Fibroblast of peridontal ligament (primary cell): ENCODE data around the gene MXD4.
"Not testable (repeated sequence)": the region's sequence is repeated elsewhere in the genome, so short reads cannot be mapped to it uniquely, and the experiment has no call there.

Source experiments
- DNase-seq: peaks from one replicate; pipeline ENCODE4 v3.0.0-alpha.2; 2010; ENCODE audit errors: extremely low read depth

The MXD4 gene

GRCh38 chr4:2219233-2219760, 42.6 kb downstream of the MXD4 start:
- no peak for DNase-seq

DNA sequence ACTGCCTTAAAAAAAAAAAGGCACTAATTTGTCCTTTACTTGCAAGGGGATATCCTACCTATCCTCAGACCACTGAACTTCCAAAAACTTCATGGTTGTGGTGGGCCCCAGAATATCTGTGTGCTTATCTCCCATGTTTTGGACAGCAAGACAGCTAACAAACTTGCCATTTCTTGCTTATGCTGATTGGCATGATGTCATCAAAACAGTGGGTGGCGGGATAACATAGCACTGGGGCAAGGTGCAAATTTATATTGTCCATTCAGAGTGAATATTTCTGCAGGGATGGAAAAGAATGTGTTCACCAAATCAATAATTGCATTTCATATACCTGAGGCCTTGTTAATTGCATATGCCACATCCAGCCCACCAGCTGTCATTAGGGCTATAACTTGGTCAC, 43.5 kb downstream of the MXD4 start:
- no peak for DNase-seq

- no peak for DNase-seq
Observed at GRCh38 chr4:2217726-2218125, 44.2 kb downstream of the MXD4 start.

DNA sequence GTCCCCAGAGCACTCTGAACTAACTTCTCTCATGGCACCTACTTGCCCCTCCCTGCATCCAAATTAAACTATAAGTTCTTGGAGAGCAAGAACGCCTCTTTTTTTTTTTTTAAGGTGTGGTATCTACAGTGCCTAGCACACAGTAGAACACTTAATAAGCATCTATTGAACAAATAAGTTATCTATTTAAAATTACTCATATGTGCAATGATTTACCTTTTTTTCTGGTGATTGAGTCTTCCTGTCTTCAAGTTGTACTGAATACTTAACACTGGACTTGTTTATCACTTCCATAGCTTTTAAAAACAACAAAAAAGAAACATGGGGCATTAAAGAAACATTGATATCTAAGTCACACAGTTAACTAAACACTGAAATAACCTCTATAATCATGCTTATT, 49.1 kb downstream of the MXD4 start:
- no peak for DNase-seq

DNA sequence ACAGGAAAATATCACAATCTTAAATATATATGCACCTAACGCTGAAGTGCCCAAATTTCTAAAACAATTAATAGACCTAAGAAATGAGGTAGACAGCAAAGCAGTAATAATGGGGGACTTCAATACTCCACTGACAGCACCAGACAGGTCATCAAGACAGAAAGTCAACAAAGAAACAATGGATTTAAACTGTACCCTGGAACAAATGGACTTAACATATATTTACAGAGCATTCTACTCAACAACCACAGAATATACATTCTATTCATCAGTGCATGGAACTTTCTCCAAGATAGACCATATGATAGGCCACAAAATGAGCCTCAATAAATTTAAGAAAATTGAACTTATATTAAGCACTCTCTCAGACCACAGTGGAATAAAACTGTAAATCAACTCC, 59.1 kb downstream of the MXD4 start:
- DNase-seq, result not testable (repeated sequence)
